ENCODE results near the gene MYH15.

MYH15 gene

GRCh38 chr3:108455212-108455705, 55.1 kb downstream of the MYH15 start:
- no peaks in the 10 kb centered on the region for H3K27me3 ChIP-seq (ENCODE audit: control insufficient read depth in 3 of 3, insufficient read depth in 3 of 3, low read depth in 1 of 3, low read length in 3 of 3)

DNA sequence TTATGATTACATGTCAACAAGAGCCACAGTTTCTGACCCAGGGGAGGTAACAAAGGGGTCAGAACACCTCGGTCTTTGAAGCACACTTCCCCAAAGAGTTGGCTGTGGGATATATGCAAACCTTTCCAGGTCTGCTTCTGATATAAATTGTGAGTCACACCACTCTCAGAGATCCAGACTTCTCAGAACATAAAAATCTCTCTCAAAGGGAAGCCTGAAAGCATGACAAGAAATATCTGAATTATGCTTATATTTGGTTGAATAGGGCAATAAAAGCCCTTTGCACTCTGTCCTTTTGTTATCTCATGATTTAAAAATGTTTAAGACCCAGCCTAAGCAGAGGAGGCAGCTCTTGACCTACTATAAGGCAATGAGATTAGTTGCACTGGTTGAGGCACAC, 56.8 kb downstream of the MYH15 start:
- no peak overlapping the region for H3K23ac ChIP-seq (ENCODE audit: low read depth, low read length, poor library complexity)
- H2BK5ac ChIP-seq (ENCODE audit: low read length): no peak overlapping the region
- no peak for DNase-seq (ENCODE audit: low spot score)
- no peak overlapping the region for H2BK120ac ChIP-seq (ENCODE audit: low read depth, low read length)
- H3K4me3 ChIP-seq (ENCODE audit: low read length in 2 of 2): no peak overlapping the region
- no peak overlapping the region for H2AFZ ChIP-seq (ENCODE audit: low read length)
- H3K18ac ChIP-seq (ENCODE audit: low read length): no peak overlapping the region
- H3K27ac ChIP-seq (replicated peaks; ENCODE audit: low read length): no peak overlapping the region
- H4K91ac ChIP-seq (ENCODE audit: low read depth, low read length, poor library complexity): no peak overlapping the region
- H2BK15ac ChIP-seq (ENCODE audit: low read length): no peak overlapping the region
- H3K4ac ChIP-seq (ENCODE audit: low read length): no peak overlapping the region
- H2BK12ac ChIP-seq (ENCODE audit: low read length): no peak overlapping the region
- no CpG with 5 or more reads among the region's 1 CpG for WGBS, 2 donors (ENCODE audit: extremely low coverage in 2 of 2, insufficient read length in 2 of 2, insufficient replicate concordance in 1 of 2)
- no peak overlapping the region for H4K8ac ChIP-seq (ENCODE audit: low read depth, low read length)
- H3K36me3 ChIP-seq (replicated peaks in 1 of 2; ENCODE audit: control insufficient read depth in 2 of 2, insufficient read depth in 2 of 2, low read length in 2 of 2): no peaks in the 10 kb centered on the region
- H3K4me1 ChIP-seq (ENCODE audit: control insufficient read depth in 2 of 2, insufficient read depth in 1 of 2, low read depth in 1 of 2, low read length in 2 of 2): no peaks in the 10 kb centered on the region
- no peak overlapping the region for H3K9ac ChIP-seq (ENCODE audit: low read depth, low read length, poor library complexity)
- H2AK5ac ChIP-seq (ENCODE audit: low read depth, low read length): no peak overlapping the region
- no peaks in the 10 kb centered on the region for H3K79me1 ChIP-seq (ENCODE audit: low read depth, low read length)
- H3K27me3 ChIP-seq (ENCODE audit: control insufficient read depth in 3 of 3, insufficient read depth in 3 of 3, low read depth in 1 of 3, low read length in 3 of 3): no peaks in the 10 kb centered on the region
- no peak overlapping the region for H3K4me2 ChIP-seq (ENCODE audit: insufficient read depth, low read length, poor library complexity, severe bottlenecking)
- H3K14ac ChIP-seq (ENCODE audit: low read length): no peak overlapping the region
- peaks cover 0 to 7% of the 10 kb centered on the region in 2 donors for H3K9me3 ChIP-seq (replicated peaks in 1 of 2; ENCODE audit: control insufficient read depth in 2 of 2, insufficient read depth in 1 of 2, low read depth in 1 of 2, low read length in 2 of 2)

More at GRCh38 chr3:108455212-108455705, 55.1 kb downstream of the MYH15 start:
- Histone ChIP-seq H3K4me2 (ENCODE audit: insufficient read depth, low read length, poor library complexity, severe bottlenecking) (no peak overlapping the region), H3K4ac (ENCODE audit: low read length) (no peak overlapping the region), H4K91ac (ENCODE audit: low read depth, low read length, poor library complexity) (no peak overlapping the region), H3K23ac (ENCODE audit: low read depth, low read length, poor library complexity) (no peak overlapping the region), H2BK15ac (ENCODE audit: low read length) (no peak overlapping the region), H2BK5ac (ENCODE audit: low read length) (no peak overlapping the region), H3K36me3 (replicated peaks in 1 of 2; ENCODE audit: control insufficient read depth in 2 of 2, insufficient read depth in 2 of 2, low read length in 2 of 2) (no peaks in the 10 kb centered on the region), H2BK12ac (ENCODE audit: low read length) (no peak overlapping the region), H3K4me1 (ENCODE audit: control insufficient read depth in 2 of 2, insufficient read depth in 1 of 2, low read depth in 1 of 2, low read length in 2 of 2) (no peaks in the 10 kb centered on the region), H3K14ac (ENCODE audit: low read length) (no peak overlapping the region), H3K18ac (ENCODE audit: low read length) (no peak overlapping the region), H3K9ac (ENCODE audit: low read depth, low read length, poor library complexity) (no peak overlapping the region), H3K27ac (replicated peaks; ENCODE audit: low read length) (no peak overlapping the region), H3K9me3 (replicated peaks in 1 of 2; ENCODE audit: control insufficient read depth in 2 of 2, insufficient read depth in 1 of 2, low read depth in 1 of 2, low read length in 2 of 2) (peaks cover 0 to 6% of the 10 kb centered on the region in 2 donors), H3K4me3 (ENCODE audit: low read length in 2 of 2) (no peak overlapping the region), H2BK120ac (ENCODE audit: low read depth, low read length) (no peak overlapping the region), H4K8ac (ENCODE audit: low read depth, low read length) (no peak overlapping the region), H3K79me1 (ENCODE audit: low read depth, low read length) (no peaks in the 10 kb centered on the region), H2AK5ac (ENCODE audit: low read depth, low read length) (no peak overlapping the region), H2AFZ (ENCODE audit: low read length) (no peak overlapping the region)
- WGBS, 2 donors (ENCODE audit: extremely low coverage in 2 of 2, insufficient read length in 2 of 2, insufficient replicate concordance in 1 of 2): no CpG with 5 or more reads among the region's 2 CpGs
- DNase-seq (ENCODE audit: low spot score): no peak

GRCh38 chr3:108450444-108450843, 60.0 kb downstream of the MYH15 start:
- no peak overlapping the region for H3K14ac ChIP-seq (ENCODE audit: low read length)
- H3K4me2 ChIP-seq (ENCODE audit: insufficient read depth, low read length, poor library complexity, severe bottlenecking): no peak overlapping the region
- no peak overlapping the region for H2BK120ac ChIP-seq (ENCODE audit: low read depth, low read length)
- H3K4ac ChIP-seq (ENCODE audit: low read length): no peak overlapping the region
- H3K79me1 ChIP-seq (ENCODE audit: low read depth, low read length): no peaks in the 10 kb centered on the region
- H3K4me3 ChIP-seq (ENCODE audit: low read length in 2 of 2): no peak overlapping the region
- no peaks in the 10 kb centered on the region for H3K27me3 ChIP-seq (ENCODE audit: control insufficient read depth in 3 of 3, insufficient read depth in 3 of 3, low read depth in 1 of 3, low read length in 3 of 3)
- H2BK15ac ChIP-seq (ENCODE audit: low read length): no peak overlapping the region
- no peak overlapping the region for H2AFZ ChIP-seq (ENCODE audit: low read length)
- no peak overlapping the region for H3K27ac ChIP-seq (replicated peaks; ENCODE audit: low read length)
- no peak overlapping the region for H2BK5ac ChIP-seq (ENCODE audit: low read length)
- H3K4me1 ChIP-seq (ENCODE audit: control insufficient read depth in 2 of 2, insufficient read depth in 1 of 2, low read depth in 1 of 2, low read length in 2 of 2): no peaks in the 10 kb centered on the region
- no peak overlapping the region for H3K23ac ChIP-seq (ENCODE audit: low read depth, low read length, poor library complexity)
- no peak overlapping the region for H4K91ac ChIP-seq (ENCODE audit: low read depth, low read length, poor library complexity)
- no peaks in the 10 kb centered on the region for H3K36me3 ChIP-seq (replicated peaks in 1 of 2; ENCODE audit: control insufficient read depth in 2 of 2, insufficient read depth in 2 of 2, low read length in 2 of 2)
- no peak overlapping the region for H2BK12ac ChIP-seq (ENCODE audit: low read length)
- no CpG with 5 or more reads among the region's 2 CpGs for WGBS, 2 donors (ENCODE audit: extremely low coverage in 2 of 2, insufficient read length in 2 of 2, insufficient replicate concordance in 1 of 2)
- no peak overlapping the region for H4K8ac ChIP-seq (ENCODE audit: low read depth, low read length)
- H3K18ac ChIP-seq (ENCODE audit: low read length): no peak overlapping the region
- H2AK5ac ChIP-seq (ENCODE audit: low read depth, low read length): no peak overlapping the region
- no peak for DNase-seq (ENCODE audit: low spot score)
- no peak overlapping the region for H3K9ac ChIP-seq (ENCODE audit: low read depth, low read length, poor library complexity)
- peaks cover 6 to 25% of the 10 kb centered on the region in 2 donors for H3K9me3 ChIP-seq (replicated peaks in 1 of 2; ENCODE audit: control insufficient read depth in 2 of 2, insufficient read depth in 1 of 2, low read depth in 1 of 2, low read length in 2 of 2)

DNA sequence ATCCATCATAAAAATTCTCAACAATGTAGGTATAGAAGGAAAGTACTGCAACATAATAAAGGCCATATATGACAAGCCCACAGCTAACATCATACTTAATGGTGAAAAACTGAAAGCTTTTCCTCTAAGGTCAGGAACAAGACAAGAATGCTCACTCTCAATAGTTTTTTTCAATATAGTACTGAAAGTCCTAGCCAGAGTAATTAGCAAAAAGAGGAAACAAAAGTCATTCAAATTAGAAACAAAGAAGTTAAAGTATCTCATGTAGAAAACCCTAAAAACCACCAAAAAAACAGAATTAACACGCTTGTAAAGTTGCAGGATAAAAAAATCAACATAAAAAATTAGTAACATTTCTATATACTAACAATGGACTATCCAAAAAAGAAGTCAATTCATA, 61.8 kb downstream of the MYH15 start:
- H2BK120ac ChIP-seq (ENCODE audit: low read depth, low read length): no peak overlapping the region

More for the DNA sequence above, 61.8 kb downstream of the MYH15 start:
- no peaks in the 10 kb centered on the region for H3K36me3 ChIP-seq (replicated peaks in 1 of 2; ENCODE audit: control insufficient read depth in 2 of 2, insufficient read depth in 2 of 2, low read length in 2 of 2)
- H3K4me3 ChIP-seq (ENCODE audit: low read length in 2 of 2): no peak overlapping the region
- H3K18ac ChIP-seq (ENCODE audit: low read length): no peak overlapping the region
- no peak overlapping the region for H2BK12ac ChIP-seq (ENCODE audit: low read length)
- H3K9ac ChIP-seq (ENCODE audit: low read depth, low read length, poor library complexity): no peak overlapping the region
- no peaks in the 10 kb centered on the region for H3K4me1 ChIP-seq (ENCODE audit: control insufficient read depth in 2 of 2, insufficient read depth in 1 of 2, low read depth in 1 of 2, low read length in 2 of 2)
- H2BK5ac ChIP-seq (ENCODE audit: low read length): no peak overlapping the region
- H3K4ac ChIP-seq (ENCODE audit: low read length): no peak overlapping the region
- H3K79me1 ChIP-seq (ENCODE audit: low read depth, low read length): no peaks in the 10 kb centered on the region
- DNase-seq (ENCODE audit: low spot score): no peak
- no peak overlapping the region for H3K27ac ChIP-seq (replicated peaks; ENCODE audit: low read length)
- no peak overlapping the region for H2AK5ac ChIP-seq (ENCODE audit: low read depth, low read length)
- no peak overlapping the region for H3K23ac ChIP-seq (ENCODE audit: low read depth, low read length, poor library complexity)
- no peak overlapping the region for H3K4me2 ChIP-seq (ENCODE audit: insufficient read depth, low read length, poor library complexity, severe bottlenecking)
- no peak overlapping the region for H2BK15ac ChIP-seq (ENCODE audit: low read length)
- H3K9me3 ChIP-seq (replicated peaks in 1 of 2; ENCODE audit: control insufficient read depth in 2 of 2, insufficient read depth in 1 of 2, low read depth in 1 of 2, low read length in 2 of 2): peaks cover 6 to 18% of the 10 kb centered on the region in 2 donors
- H3K14ac ChIP-seq (ENCODE audit: low read length): no peak overlapping the region
- no peaks in the 10 kb centered on the region for H3K27me3 ChIP-seq (ENCODE audit: control insufficient read depth in 3 of 3, insufficient read depth in 3 of 3, low read depth in 1 of 3, low read length in 3 of 3)
- H4K8ac ChIP-seq (ENCODE audit: low read depth, low read length): no peak overlapping the region
- no peak overlapping the region for H2AFZ ChIP-seq (ENCODE audit: low read length)
- no CpG with 5 or more reads among the region's 1 CpG for WGBS, 2 donors (ENCODE audit: extremely low coverage in 2 of 2, insufficient read length in 2 of 2, insufficient replicate concordance in 1 of 2)
- H4K91ac ChIP-seq (ENCODE audit: low read depth, low read length, poor library complexity): no peak overlapping the region
